ENCODE data around the gene ZNF830. TPM values are rescaled to one million over a fixed set of nuclear protein-coding genes. Genes with fewer than 3 reads are reported as not detected.

Gene ZNF830
- total and polyA plus RNA-seq, 4 donors, result 3.6 to 6.9 (median 4.6) TPM

DNA sequence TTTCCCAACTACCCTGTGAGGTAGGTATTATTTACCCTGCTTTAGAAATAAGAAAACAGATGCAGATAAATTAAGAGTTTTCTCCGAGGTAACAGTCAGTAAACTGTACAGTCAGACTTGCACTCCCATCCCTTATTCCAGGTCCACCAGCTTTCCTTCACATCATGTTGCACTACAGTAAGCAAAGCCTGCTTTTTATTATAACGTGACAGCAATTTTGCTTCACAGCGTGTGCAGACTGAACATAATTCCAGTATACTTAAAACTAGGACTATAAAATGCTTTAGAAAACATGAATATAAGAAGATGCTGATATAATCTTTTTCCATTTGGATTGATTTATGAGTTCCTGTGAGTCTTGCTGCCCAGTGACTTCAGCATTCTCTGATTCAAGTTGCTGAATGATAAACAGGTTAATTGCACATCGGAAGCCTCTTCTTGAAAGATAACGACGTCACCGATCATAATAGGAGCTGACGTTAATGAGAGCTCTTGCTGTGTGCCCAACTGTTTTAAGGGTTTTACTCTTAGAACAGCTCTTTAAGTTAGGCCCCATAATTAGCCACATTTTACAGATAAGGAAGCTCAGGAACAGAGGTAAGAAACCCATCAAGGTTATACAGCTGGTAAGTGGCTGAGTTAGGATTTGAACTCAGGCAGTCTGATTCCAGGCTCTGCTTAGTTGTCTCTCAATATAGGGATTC, 20.4 kb downstream of the ZNF830 start:
- TF ChIP-seq, protein P1, sequence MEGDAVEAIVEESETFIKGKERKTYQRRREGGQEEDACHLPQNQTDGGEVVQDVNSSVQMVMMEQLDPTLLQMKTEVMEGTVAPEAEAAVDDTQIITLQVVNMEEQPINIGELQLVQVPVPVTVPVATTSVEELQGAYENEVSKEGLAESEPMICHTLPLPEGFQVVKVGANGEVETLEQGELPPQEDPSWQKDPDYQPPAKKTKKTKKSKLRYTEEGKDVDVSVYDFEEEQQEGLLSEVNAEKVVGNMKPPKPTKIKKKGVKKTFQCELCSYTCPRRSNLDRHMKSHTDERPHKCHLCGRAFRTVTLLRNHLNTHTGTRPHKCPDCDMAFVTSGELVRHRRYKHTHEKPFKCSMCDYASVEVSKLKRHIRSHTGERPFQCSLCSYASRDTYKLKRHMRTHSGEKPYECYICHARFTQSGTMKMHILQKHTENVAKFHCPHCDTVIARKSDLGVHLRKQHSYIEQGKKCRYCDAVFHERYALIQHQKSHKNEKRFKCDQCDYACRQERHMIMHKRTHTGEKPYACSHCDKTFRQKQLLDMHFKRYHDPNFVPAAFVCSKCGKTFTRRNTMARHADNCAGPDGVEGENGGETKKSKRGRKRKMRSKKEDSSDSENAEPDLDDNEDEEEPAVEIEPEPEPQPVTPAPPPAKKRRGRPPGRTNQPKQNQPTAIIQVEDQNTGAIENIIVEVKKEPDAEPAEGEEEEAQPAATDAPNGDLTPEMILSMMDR (IDR thresholded peaks at IDR 0.05; ENCODE audit: low read depth, low read length, missing input control), result no peak
- TF ChIP-seq, protein P2, sequence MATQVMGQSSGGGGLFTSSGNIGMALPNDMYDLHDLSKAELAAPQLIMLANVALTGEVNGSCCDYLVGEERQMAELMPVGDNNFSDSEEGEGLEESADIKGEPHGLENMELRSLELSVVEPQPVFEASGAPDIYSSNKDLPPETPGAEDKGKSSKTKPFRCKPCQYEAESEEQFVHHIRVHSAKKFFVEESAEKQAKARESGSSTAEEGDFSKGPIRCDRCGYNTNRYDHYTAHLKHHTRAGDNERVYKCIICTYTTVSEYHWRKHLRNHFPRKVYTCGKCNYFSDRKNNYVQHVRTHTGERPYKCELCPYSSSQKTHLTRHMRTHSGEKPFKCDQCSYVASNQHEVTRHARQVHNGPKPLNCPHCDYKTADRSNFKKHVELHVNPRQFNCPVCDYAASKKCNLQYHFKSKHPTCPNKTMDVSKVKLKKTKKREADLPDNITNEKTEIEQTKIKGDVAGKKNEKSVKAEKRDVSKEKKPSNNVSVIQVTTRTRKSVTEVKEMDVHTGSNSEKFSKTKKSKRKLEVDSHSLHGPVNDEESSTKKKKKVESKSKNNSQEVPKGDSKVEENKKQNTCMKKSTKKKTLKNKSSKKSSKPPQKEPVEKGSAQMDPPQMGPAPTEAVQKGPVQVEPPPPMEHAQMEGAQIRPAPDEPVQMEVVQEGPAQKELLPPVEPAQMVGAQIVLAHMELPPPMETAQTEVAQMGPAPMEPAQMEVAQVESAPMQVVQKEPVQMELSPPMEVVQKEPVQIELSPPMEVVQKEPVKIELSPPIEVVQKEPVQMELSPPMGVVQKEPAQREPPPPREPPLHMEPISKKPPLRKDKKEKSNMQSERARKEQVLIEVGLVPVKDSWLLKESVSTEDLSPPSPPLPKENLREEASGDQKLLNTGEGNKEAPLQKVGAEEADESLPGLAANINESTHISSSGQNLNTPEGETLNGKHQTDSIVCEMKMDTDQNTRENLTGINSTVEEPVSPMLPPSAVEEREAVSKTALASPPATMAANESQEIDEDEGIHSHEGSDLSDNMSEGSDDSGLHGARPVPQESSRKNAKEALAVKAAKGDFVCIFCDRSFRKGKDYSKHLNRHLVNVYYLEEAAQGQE (IDR thresholded peaks at IDR 0.05), result no peak
- TF ChIP-seq RXRA (IDR thresholded peaks at IDR 0.05) (no peak), JUND (IDR thresholded peaks at IDR 0.05) (no peak), TAF1 (conservative IDR thresholded peaks at IDR 0.05) (no peak), EGR1 (IDR thresholded peaks at IDR 0.05; ENCODE audit: low read depth in 2 of 2) (no peak)
- H3K27me3 ChIP-seq (ENCODE audit: control insufficient read depth in 4 of 4, insufficient read depth in 4 of 4, low read length in 3 of 4), result no peaks in the 10 kb centered on the region
- H3K4me3 ChIP-seq (ENCODE audit: low read depth in 1 of 3, low read length in 3 of 3), result peak overlapping the region; percentile 45 to 89 (median 76)
- peaks cover 2 to 15% (median 11%) of the 10 kb centered on the region in 4 donors for H3K4me1 ChIP-seq (ENCODE audit: control insufficient read depth in 4 of 4, insufficient read depth in 4 of 4, low read length in 3 of 4)
- H3K9ac ChIP-seq (ENCODE audit: low read depth in 1 of 2, low read length in 2 of 2), result peak overlapping the region; percentile 67 to 79
- no peaks in the 10 kb centered on the region for H3K9me3 ChIP-seq (ENCODE audit: control insufficient read depth in 4 of 4, low read length in 3 of 4)
- no peak for DNase-seq (ENCODE audit: low spot score)
- peak overlapping the region; percentile 92 to 95 for H3K27ac ChIP-seq (ENCODE audit: low read depth in 1 of 2, low read length in 2 of 2)
- WGBS, result 44% methylated on average over 8 of the region's 8 CpGs
- H3K36me3 ChIP-seq (ENCODE audit: control insufficient read depth in 4 of 4, insufficient read depth in 3 of 4, low read depth in 1 of 4, low read length in 3 of 4), result peaks cover under 1 to 8% (median 5%) of the 10 kb centered on the region in 4 donors

DNA sequence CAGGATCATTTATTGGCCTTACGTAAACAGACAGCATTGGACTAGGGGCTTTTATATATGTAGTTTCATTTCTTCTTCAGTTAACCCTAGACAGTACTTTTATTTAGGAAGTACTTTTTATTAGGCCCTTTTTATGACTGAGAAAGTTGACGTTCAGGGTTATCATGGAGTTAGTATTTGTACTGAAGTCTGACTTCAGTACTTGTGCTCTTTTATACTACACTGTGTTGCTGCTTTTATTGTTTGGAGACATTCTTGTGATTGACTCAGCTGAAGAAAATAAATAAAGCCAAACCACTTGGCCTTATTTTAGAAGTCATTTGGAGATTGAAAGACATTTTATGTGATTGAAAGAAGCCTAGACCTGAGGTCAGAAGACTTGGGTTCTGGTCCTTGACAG, 25.9 kb downstream of the ZNF830 start:
- Histone ChIP-seq H3K9me3 (ENCODE audit: control insufficient read depth in 4 of 4, low read length in 3 of 4) (no peaks in the 10 kb centered on the region), H3K9ac (ENCODE audit: low read depth in 1 of 2, low read length in 2 of 2) (no peak overlapping the region), H3K27me3 (ENCODE audit: control insufficient read depth in 4 of 4, insufficient read depth in 4 of 4, low read length in 3 of 4) (no peaks in the 10 kb centered on the region), H3K4me1 (ENCODE audit: control insufficient read depth in 4 of 4, insufficient read depth in 4 of 4, low read length in 3 of 4) (no peaks in the 10 kb centered on the region), H3K4me3 (ENCODE audit: low read depth in 1 of 3, low read length in 3 of 3) (no peak overlapping the region), H3K27ac (ENCODE audit: low read depth in 1 of 2, low read length in 2 of 2) (no peak overlapping the region), H3K36me3 (ENCODE audit: control insufficient read depth in 4 of 4, insufficient read depth in 3 of 4, low read depth in 1 of 4, low read length in 3 of 4) (peaks cover 2 to 36% (median 24%) of the 10 kb centered on the region in 4 donors)
- DNase-seq (ENCODE audit: low spot score), result no peak
- no peak for TF ChIP-seq GABPA (IDR thresholded peaks at IDR 0.05 in 1 of 2, conservative IDR thresholded peaks at IDR 0.05 in 1 of 2)
- no peak for TF ChIP-seq YY1 (IDR thresholded peaks at IDR 0.05)
- TF ChIP-seq, protein P1 (IDR thresholded peaks at IDR 0.05; ENCODE audit: low read depth, low read length, missing input control), result no peak
- TF ChIP-seq, protein P3, sequence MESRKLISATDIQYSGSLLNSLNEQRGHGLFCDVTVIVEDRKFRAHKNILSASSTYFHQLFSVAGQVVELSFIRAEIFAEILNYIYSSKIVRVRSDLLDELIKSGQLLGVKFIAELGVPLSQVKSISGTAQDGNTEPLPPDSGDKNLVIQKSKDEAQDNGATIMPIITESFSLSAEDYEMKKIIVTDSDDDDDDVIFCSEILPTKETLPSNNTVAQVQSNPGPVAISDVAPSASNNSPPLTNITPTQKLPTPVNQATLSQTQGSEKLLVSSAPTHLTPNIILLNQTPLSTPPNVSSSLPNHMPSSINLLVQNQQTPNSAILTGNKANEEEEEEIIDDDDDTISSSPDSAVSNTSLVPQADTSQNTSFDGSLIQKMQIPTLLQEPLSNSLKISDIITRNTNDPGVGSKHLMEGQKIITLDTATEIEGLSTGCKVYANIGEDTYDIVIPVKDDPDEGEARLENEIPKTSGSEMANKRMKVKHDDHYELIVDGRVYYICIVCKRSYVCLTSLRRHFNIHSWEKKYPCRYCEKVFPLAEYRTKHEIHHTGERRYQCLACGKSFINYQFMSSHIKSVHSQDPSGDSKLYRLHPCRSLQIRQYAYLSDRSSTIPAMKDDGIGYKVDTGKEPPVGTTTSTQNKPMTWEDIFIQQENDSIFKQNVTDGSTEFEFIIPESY (IDR thresholded peaks at IDR 0.05), result no peak
- TF ChIP-seq FOXA2 (IDR thresholded peaks at IDR 0.05), result no peak
- TF ChIP-seq, protein P2 (IDR thresholded peaks at IDR 0.05), result no peak
- TF ChIP-seq, protein P4, sequence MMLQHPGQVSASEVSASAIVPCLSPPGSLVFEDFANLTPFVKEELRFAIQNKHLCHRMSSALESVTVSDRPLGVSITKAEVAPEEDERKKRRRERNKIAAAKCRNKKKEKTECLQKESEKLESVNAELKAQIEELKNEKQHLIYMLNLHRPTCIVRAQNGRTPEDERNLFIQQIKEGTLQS (IDR thresholded peaks at IDR 0.05), result no peak
- no peak for TF ChIP-seq FOXA1 (IDR thresholded peaks at IDR 0.05)
- no peak for TF ChIP-seq EGR1 (IDR thresholded peaks at IDR 0.05; ENCODE audit: low read depth in 2 of 2)
- TF ChIP-seq RAD21 (IDR thresholded peaks at IDR 0.05), result no peak
- no peak for TF ChIP-seq SP1 (IDR thresholded peaks at IDR 0.05)
- TF ChIP-seq RXRA (IDR thresholded peaks at IDR 0.05), result no peak
- no peak for TF ChIP-seq HNF4A (conservative IDR thresholded peaks at IDR 0.05)
- TF ChIP-seq JUND (IDR thresholded peaks at IDR 0.05), result no peak
- no peak for TF ChIP-seq TAF1 (conservative IDR thresholded peaks at IDR 0.05)
- TF ChIP-seq HNF4G (IDR thresholded peaks at IDR 0.05), result no peak
- 81% methylated on average over 2 of the region's 2 CpGs for WGBS
